ENCODE measurements around the gene GTF2H2C.
"Not testable (repeated sequence)": the region's sequence is repeated elsewhere in the genome, so short reads cannot be mapped to it uniquely, and the experiment has no call there.

The GTF2H2C gene

DNA sequence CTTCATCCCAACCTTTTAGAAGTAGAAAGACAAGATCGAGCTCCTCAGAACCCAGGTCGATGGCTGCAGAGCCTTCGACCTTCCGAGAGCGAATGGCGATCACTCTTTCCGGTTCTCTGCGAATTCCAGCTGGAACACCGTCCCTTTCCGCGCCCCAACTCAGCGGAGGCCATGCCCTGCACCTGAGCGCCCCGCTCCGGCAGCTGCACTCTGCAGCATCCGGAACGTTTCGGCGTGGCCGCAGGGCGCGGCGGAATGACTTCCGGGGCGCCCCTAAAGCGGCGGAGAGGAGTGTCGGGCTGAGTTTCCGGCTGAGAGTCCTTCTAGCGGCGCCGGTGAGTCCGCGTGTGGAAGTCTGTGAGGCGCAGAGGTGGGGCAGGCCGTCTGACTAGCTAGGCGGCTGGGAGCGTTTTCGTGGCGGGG, at the start of gene GTF2H2C:
TSS of gene GTF2H2C (plus strand) at position 284 of the 423 bp plus-strand sequence. CDS start 4,942 bp downstream, outside the sequence.
- not testable (repeated sequence) for DNase-seq

DNA sequence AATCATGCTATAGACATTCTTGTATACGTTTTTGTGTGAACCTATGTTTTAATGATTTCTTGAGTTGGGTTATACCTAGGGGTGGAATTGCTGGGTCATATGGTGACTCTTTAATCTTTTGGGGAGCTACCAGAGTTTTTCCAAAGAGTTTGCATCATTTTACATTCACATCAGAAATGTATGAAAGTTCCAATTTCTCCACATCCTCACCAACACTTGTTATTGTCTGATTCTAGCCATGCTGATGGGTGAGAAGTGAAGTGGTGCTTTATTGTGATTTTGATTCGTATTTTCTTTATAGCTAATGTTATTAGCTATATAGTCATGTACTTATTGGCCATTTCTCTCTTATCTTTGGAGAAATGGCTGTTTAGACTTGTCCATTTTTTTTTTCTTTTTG, 49.3 kb upstream of the GTF2H2C start:
- no peak for DNase-seq

DNA sequence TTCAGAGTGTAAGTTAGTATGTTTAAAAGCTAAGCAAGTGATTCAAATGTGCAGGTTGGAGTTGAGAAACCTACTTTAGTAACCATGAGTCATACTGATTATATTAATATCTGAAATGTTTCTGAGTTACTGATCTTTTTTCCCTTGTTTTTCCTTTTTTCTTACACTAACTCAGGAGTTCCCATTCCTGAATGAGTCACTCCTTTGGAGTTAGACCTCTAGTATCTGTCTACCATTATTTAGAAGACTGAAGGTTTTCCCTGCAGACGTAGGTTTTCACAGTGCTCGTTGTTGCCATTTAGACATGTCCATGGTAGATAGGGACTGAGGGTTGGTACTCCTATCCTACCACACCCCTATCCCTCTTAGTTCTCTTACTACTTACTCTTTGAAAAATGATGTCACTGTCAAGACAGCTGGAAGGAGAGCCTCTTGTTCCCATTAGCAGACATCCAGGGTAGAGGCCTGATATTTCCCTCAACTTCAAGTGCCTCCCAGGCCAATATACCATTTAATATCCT, 47.2 kb upstream of the GTF2H2C start:
- DNase-seq = no peak

DNA sequence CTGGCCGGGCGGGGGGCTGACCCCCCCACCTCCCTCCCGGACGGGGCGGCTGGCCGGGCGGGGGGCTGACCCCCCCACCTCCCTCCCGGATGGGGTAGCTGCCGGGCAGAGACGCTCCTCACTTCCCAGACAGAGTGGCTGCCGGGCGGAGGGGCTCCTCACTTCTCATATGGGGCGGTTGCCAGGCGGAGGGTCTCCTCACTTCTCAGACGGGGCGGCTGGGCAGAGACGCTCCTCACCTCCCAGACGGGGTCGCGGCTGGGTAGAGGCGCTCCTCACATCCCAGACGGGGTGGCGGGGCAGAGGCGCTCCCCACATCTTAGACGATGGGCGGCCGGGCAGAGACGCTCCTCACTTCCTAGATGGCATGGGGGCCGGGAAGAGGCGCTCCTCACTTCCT, 44.4 kb upstream of the GTF2H2C start:
- not testable (repeated sequence) for DNase-seq

DNA sequence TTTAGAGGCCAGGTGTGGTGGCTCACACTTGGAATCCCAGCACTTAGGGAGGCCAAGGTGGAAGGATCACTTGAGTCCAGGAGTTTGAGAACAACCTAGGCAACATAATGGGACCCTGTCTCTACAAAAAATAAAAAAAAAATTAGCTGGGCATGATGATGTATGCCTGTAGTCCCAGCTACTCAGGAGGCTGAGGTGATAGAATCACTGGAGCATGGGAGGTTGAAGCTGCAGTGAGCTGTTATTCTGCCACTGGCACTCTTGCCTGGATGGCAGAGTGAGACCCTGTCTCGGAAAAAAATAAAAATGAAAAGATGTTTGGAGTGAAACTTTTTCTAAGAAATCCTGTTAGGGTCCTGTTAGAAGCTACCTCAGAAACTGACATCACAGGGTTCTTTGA, 43.2 kb upstream of the GTF2H2C start:
- DNase-seq = no peak

DNA sequence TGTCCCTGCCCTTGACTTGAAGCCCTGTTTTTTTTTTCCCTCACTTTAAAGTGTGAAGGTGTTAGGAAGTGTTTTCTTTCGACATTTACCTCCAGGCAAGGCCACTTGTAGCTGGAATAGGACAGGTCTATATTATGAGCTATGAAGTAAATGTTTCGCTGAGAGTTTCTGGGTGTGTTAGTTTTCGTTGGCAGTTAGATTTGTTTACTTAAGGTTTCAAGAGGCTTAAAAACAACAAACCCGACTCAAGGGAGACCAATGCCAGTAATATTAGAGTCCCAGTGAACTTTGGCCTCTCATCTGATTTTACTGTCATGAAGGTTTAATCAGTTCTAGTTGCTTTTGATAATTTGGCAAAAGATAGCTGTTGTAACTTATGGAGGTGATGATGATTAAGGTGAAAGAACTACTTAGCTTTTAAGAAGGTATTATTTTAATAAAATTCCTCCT, 42.2 kb upstream of the GTF2H2C start:
- DNase-seq = peak; percentile 36 to 42

DNA sequence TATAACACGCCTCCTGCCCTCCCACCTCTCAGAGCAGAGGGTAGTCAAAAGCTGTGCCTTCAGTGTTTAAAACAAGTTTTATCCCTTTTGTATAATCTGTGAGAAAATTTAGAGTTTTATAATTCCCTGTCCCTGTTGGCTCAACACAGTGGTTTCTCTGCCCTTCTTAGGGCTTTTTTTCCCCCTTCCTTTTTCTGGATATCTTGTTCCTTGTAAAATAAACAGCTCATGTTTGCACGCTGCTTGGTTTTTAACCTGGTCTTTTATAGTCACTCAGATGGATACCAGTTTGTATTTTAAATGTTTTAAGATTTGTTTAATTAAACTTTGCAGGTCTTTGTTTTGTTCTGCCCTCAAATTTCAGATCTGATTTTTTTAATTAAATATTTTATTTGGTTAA, 40.7 kb upstream of the GTF2H2C start:
- no peak for DNase-seq

DNA sequence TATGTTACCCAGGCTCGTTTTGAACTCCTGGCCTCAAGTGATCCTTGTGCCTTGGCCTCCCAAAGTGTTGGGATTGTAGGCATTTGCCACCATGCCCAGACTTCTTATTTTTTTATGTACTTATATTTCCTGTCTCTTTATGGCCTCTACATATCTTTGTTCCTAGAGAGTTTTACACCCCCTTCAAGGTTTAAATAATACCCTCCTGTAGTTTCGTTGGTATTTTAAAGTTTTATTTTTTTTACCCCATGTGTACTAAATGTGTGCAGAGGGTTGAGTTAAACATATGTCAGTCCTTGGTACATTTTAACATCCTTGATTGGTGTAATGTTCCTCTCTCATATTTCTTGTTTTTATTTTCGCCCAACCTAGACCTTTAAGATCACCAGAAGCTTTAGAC, 38.0 kb upstream of the GTF2H2C start:
- no peak for DNase-seq

DNA sequence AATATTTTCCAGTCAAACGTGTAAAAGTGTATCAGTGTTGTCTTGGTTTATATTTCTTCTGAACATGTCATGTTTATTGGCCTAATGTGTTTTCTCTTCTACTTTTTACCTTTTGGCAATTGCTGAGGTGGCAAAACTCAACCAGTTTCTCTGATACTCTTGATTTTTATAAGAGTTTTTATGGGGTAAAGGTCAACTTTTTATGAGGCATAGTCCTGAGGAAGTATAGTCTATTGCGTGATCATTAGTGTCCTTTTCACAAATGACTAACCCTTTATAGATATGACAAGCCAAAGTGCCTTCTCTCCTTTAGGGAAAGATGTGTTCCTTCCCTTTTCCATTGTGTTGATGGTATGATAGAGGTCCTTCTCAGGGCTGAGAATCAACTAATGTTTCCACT, 34.5 kb upstream of the GTF2H2C start:
- no peak for DNase-seq

DNA sequence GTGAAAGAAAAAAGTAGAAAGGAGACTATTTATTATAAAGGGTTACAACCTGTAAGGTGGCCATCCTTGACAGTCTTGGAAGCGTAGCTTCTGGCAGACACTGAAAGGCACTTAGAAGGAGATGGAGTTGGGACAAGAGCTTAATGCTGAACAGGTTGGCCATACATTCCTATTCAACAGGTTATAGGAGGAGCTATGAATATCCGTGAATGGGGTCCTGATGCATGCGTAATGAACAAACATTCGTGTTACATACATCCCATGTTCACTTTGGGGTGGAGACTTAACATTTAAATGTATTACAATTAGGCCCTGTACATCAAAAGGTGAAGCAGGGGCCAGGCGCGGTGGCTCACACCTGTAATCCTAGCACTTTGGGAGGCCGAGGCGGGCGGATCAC, 33.3 kb upstream of the GTF2H2C start:
- no peak for DNase-seq

DNA sequence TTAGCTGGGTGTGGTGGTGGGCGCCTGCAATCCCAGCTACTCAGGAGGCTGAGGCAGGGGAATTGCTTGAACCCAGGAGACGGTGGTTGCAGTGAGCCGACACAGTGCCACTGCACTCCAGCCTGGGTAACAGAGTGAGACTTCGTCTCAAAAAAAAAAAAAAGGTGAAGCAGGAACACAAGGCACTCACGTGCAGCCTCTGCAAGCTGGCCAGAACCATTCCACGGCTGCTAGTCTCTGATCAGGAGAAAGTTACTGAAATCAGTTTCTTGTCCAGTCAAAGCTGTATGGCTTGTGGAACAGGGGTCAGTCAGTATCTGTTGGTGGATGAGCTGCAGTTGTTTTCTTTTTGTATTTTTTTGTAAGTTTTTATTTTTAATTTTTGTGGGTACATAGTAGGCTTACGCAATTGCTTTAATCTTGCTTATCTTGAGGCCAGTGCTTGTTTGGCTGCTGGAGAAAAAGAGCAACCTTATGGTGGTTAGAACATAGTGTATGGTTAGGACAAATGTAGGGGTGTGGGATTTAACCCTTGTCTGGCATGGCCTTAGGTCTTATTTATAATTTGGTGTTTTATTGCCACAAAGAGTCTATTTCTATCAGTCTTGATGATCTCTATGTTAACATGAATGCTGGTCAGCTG, 32.7 kb upstream of the GTF2H2C start:
- DNase-seq = no peak

DNA sequence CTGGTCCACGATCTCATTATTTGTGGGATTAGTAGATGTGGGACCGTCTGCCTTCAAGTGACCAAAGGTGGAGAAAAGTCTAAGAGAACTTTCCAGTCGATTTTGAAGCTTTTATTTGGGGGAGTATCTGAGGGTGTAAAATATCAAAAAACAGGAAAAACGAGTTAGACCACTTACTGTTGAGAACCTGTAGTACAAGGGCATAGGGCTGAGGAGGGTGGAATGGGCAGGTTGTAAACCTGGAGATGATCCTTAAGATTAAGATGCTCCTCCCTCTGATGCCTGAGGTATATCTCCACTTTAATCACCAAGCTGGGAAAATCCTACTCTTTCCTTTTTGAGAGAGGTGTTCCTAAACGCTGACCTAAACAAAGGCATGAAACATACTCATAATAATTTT, 32.0 kb upstream of the GTF2H2C start:
- DNase-seq = peak in 1 of 2 experiments; percentile 21

DNA sequence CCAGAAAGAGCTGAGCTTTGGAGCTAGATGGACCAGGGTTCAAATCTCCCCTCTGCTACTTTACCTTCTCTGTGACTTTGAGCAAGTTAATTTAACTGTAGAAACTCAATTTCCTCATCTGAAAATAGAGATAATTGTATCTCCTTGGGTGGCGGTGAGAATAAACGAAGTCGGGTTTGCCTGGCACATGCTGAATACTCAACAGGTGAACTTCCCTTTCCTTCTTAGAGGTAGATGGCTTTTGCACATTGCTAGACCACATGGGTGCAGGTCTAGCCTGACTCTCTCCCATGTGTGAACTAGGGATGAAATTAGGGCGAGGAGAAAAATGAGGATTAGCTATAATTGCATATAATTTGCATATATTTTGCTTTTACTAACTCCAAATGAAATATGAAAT, 31.4 kb upstream of the GTF2H2C start:
- no peak for DNase-seq

DNA sequence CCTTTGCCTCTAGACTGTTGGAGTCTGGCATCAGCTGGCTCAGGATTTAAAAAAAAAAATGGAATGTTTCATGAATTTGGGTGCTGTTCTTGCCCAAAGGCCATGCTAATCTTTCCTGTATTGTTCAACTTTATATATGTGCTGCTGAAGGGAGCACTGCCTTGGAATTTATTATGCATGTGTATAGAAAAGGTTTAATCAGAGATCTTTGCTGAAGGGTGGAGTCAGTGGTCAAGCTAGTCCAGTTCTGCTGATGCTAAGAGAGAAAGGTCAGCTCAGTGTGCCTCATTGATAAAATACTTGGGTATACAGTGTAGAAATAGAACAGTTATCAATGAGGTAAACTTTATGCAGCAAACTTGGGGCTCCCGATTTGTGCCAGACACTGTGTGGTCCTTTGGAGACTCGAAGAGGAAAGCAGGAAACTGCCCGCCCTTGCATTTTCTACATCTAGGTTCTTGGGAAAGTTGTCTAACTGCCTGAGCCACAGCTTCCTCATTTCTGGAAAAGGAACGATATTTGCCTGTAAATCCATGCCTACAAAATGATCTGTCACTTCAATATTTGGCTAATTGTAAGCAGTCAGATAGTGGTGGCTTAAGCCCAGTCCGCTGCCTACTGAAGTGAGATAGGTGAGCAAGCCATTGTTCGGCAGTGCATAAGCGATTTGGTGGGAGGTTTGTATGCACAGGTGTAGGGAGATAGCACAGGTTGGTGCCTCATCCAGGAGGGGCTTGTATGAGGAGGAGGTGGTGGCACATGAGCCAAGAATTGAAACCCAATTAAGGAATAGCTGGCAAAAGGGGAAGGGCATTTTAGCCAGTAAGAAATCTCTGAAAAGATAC, 29.2 kb upstream of the GTF2H2C start:
- no peak for DNase-seq

DNA sequence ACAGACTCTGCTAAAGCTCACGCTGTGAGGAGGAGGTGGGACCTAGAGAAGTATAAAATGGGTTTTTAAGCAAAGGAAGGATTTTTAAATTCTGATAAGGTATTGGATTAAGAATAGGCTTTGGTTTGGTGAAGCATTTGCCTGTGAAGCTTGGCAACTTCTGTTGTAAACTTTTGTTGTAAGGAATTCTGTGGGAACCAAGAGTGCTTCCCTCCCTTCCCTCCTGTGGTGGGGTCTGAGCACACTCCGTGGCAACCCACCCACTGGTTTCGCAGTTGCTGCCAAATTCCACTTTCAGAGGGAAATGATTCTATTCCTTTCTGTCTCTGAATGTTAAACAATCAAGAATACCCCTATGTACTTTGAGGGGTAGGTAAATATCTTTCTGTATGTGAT, 28.6 kb upstream of the GTF2H2C start:
- DNase-seq = no peak

DNA sequence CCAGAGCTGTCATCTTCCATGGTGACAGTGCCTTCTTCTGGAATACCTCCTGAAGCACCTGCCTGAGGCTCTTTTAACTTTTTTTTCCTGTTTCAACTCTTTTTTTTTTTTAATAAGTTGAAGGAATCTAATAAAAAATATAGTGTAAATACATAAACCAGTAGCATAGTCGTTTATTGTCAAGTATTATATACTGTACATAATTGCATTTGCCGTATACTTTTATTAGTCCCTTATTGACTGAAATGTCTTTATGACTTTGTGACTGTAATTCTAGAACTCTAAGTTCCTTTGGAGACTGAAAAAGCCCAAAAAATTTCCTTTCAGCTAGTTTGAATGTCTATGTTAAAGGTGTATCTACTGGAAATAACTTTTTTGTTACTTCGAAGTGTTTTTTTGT, 22.1 kb upstream of the GTF2H2C start:
- DNase-seq = not testable (repeated sequence)

DNA sequence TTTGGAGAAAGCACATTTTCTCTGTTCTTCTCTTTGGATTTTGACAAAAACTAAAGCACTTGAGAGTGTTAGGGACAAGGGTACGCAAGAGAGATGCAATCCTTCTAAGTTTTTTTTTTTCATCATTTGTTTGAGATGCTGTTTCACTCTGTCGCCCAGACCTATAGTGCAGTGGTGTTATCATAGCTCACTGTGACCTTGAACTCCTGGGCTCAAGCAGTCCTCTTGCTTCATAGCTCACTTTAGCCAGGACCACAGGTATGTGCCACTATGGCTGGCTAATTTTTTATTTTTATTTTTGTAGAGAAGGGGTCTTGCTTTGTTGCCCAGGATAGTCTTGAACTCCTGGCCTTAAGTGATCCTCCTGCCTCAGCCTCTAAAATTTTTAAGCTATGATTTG, 21.3 kb upstream of the GTF2H2C start:
- not testable (repeated sequence) for DNase-seq

DNA sequence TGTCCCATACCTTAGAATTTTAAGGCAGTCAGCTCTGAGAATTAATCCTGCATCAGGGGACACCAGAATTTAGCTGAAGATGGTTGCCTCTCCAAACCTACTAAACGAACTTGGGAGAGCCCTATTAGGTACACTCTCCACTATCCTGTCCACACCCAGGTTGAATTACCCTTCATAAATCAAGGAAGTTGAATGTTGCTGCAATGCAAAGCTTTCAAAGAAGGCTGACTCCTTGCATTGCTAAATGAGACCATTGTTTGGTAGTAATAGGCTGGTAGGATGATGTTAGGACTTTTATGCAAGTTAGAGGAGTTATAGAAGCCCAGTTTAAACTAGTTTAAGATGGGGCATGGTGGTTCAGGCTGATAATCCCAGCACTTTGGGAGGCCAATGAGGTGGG, 18.6 kb upstream of the GTF2H2C start:
- not testable (repeated sequence) for DNase-seq

DNA sequence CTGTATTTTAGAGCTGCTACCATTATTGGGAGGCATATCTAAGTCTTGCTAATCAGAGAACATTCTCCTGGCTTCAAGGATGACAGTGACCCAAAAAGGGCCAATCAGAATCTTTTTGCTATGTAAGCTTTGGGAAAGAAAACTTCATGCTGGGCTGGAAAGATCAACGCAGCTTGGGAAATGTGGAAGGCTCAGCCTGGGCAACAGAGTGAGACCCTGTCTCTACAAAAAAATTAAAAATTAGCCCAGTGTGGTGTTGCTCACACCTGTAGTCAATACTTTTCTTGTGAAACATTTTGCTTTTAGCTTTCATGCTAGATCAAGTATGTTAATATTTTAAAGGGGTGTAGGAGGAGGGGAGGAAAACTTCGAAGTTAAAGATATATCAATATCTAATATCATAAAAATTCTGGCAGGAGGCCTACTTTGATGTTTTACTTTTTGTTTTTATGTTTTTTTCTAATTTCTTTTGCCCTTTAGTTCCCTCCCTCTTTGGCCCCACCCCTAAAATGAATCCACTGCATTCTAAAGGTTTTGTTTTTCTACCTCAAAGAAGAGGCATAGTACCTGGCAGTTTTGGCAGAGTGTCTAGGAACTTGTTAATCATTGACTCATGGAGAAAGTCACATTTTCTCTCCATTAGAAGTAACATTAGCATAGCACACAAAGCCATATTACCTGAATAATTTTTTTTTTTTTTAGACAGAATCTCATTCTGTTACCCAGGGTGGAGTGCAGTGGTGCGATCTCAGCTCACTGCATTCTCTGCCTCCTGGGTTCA, 17.0 kb upstream of the GTF2H2C start:
- not testable (repeated sequence) for DNase-seq

DNA sequence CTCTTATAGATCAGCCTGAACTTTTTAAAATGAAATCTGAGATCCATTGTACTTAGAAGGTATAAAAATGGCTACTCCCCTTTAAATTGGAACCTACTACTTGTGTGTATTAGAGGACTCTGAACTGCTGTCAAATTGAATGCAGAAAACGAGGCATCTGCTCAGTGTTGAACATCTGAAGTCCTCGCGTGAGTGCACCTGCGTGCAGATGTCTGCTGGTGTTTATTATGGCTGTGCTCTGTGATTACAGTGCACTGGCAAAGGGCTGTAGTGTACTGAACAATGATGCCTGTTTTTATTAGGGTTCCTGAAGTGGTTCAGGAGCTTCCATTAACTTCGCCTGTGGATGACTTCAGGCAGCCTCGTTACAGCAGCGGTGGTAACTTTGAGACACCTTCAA, 15.4 kb upstream of the GTF2H2C start:
- not testable (repeated sequence) for DNase-seq

DNA sequence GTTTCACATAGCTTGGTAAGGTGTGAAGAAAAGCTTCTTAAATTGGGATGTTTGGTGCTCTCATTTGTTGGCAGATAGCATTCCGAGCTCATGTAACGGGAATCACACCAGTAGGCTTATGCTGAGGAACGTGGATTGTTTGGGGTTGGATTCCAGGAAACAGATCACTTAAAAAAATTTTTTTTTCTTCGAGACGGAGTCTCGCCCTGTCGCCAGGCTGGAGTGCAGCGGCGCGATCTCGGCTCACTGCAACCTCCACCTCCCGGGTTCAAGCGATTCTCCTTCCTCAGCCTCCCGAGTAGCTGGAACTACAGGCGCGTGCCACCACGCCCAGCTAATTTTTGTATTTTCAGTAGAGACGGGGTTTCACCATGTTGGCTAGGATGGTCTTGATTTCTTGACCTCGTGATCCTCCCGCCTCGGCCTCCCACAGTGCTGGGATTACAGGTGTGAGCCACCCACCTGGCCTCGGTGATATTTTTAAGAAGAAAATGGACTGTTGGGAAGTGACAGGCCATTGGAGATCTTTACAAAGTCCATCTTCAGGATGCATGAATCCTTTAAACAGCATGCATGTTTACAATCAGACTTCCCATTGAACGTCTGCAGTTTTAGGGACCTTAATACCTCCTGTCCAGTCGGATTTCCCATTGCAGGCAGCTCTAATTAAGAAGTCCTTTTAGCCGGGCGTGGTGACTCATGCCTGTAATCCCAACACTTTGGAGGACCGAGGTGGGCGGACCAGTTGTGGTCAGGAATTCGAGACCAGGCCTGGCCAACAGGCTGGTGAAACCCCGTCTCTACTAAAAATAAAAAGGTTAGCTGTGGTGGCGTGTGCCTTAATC, 818 bp downstream of the GTF2H2C start:
- not testable (repeated sequence) for DNase-seq

DNA sequence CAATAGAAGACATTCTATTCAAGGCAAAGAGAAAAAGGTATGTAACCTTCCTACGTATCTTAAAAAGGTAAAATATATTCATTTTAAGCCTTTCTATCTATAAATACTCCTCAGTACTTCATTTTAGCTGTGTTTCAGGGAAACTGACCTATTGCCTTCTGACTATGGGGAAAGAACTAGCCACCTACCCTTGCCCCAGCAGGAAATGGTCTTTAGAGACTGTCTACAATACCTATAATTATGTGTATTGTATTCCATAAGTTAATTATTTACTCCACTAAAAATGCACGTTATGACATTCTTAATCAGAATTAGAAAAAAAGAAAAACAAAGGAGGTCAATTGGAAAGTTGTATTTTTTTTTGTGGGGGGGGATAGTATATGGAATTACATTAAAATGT, 6.2 kb downstream of the GTF2H2C start:
- not testable (repeated sequence) for DNase-seq

All from NCI-H526 (cell line).